C4-2B (cell line): Measurements from ENCODE around the gene CHRNA10.
"Not testable (repeated sequence)": the region's sequence is repeated elsewhere in the genome, so short reads cannot be mapped to it uniquely, and the experiment has no call there.

Experiments used
- CTCF ChIP-seq: fragments of 450-650 bp; conservative IDR thresholded peaks from 2 replicates; pipeline ENCODE4 v1.5.1; 2017; ENCODE audit warnings: mild to moderate bottlenecking
- ZFX ChIP-seq: fragments of 450-650 bp; IDR thresholded peaks from 2 replicates; pipeline ENCODE4 v1.6.1; 2017

GRCh38 chr11:3648843-3649242 lies 22.3 kb downstream of the CHRNA10 start:
- not testable (repeated sequence) for TF ChIP-seq CTCF, ZFX
